ENCODE data around the gene NOL4L.

DNA sequence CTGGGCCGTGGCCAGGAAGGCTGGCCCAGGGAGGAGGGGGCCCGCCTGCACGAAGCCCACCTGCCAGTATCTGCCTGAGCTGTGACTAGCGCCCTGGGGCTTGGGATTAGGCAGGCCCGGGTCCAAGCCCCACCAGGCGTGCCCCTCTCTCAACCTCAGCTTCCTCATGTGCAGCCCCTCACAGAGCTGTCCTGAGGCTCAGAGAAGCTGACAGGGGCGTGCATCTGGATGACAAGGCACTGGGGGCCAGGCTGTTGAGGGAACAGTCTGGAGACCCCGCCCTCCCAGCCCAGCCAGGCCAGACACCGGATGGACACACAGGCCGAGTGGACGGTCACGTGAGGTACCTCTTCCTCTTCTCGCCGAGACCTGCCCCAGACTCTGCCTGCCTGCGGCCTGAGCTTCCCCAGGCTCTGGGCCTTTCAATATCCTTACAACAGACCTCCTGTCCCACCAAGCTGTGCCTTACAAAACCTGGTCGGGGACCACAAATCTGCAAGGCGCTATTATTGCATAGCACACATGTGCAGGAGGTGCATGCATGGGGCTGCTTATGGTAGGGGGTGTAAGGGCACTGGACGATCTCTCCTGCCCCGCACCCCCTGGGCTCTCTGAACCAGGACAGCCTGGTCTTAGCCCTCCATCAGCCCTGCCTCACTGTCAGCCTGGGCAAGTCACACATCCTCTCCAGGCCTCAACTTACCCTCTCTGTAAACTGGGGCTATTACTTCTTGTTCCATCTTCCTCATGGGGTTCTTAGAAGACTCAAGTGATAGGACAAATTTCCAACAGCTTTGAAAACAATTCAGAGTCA, 20.0 kb downstream of the NOL4L start:
- TF ChIP-seq, protein P1, sequence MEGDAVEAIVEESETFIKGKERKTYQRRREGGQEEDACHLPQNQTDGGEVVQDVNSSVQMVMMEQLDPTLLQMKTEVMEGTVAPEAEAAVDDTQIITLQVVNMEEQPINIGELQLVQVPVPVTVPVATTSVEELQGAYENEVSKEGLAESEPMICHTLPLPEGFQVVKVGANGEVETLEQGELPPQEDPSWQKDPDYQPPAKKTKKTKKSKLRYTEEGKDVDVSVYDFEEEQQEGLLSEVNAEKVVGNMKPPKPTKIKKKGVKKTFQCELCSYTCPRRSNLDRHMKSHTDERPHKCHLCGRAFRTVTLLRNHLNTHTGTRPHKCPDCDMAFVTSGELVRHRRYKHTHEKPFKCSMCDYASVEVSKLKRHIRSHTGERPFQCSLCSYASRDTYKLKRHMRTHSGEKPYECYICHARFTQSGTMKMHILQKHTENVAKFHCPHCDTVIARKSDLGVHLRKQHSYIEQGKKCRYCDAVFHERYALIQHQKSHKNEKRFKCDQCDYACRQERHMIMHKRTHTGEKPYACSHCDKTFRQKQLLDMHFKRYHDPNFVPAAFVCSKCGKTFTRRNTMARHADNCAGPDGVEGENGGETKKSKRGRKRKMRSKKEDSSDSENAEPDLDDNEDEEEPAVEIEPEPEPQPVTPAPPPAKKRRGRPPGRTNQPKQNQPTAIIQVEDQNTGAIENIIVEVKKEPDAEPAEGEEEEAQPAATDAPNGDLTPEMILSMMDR (conservative IDR thresholded peaks at IDR 0.05): no peak
- TF ChIP-seq ZFX (IDR thresholded peaks at IDR 0.05): no peak

Measured in C4-2B (cell line).